NCI-H1048 (cell line): Measurements from ENCODE around the gene TTI1.
"Not testable (repeated sequence)": the region's sequence is repeated elsewhere in the genome, so short reads cannot be mapped to it uniquely, and the experiment has no call there.

Experiments
- DNase-seq: peaks from one replicate; lab custom pipeline; 2025; lab: John Stamatoyannopoulos, UW

Gene TTI1

DNA sequence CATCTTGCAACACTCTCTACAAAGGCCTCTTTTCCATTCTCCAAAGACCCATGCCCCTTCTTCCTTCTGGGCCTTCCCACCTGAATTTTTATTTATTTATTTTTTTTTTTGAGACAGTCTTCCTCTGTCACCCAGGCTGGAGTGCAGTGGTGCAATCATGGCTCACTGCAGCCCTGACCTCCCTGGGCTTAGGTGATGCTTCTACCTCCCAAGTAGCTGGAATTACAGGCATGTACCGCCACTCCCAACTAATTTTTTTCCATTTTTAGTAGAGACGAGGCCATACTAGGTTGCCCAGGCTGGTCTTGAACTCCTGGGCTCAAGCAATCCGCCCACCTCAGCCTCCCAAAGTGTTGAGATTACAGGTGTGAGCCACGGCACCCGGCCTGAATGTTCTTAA, 23.8 kb downstream of the TTI1 start:
- not testable (repeated sequence) for DNase-seq

DNA sequence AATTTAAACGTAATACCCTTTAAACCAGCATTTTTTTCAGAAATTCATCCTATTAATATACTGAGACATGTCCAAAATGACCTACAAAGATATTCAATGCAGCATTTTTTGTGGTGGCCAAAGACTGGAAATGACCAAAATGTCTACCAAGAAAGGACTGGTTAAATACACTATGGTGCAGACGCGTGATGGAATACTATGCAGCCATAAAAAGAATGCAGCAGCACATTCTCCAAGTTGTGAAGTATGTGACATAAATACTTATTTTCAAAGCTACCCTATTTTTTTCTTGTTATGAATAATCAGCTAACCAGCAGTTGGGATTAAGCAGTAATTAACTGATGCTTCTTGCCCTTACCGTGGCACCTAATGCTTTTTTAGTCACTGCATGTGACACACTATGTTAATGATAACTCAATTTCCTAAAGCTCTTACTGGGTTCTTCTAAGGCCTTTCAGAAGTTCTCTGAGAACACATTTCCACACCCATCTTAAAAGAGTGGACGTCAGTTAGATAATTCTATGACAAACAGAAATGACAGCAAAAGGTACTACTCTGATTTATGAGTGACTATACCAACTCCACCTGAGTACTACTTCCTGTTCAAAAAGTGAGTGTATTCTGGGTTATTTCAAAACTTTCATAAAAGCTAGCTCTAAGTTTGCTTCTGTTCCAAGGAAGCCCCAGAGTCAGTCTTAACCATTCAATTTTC, 24.9 kb downstream of the TTI1 start:
- no peak for DNase-seq

DNA sequence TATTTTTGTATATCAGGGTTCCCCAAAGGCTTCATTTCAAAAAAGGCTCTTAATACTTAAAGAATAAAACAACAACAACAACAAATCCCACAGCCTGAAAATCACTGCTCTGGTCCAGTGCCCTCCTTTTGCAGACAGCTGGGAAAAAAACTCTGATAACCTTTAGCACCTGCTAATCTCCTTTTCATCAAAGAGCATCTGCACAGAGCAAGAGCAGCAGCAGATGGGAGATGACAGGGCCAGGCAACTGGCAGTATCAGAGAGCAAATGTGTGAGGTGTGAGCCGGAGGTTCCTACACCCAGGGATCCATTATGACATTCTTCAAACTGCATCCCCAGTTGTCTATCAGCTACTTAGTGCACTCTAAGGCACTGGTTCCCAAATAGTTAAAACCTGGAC, 25.7 kb downstream of the TTI1 start:
- no peak for DNase-seq

DNA sequence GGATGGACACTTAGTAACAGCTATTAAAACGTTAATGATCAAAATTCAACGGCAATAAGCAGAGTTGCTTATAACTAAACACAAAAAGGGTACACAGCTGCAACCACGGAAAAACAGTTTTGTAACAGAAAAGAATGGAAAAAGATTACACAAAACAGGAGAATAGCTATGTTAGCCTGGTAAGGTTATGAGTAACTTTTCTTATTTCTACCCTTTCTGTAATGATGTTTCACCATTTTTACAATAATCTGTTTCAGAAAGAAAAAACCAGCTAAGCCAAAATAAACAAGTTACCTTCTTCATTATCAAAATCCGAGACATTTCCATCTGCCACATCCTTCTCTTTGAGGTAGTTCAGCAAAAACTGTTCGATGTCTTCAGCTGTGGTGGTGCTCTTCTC, 27.4 kb downstream of the TTI1 start:
- DNase-seq = no peak

DNA sequence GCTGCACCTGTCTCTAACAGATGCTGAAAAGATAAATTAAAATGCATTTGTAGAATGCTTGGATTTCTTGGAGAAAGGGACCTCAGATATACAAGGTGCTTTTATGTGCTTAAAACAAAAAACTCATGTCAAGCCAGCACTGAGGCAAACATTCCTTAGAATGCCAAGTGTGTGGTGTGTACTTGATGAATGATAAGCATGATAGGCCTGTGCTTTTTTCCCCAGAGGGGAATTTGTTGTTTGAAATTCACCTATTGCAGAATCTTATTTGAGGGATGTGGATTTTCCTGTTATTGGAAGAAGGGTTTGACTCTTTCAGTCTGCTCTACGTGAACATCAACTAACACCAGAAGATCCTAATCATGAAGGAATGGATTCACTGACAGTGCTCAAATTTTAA, 28.8 kb downstream of the TTI1 start:
- DNase-seq = no peak

DNA sequence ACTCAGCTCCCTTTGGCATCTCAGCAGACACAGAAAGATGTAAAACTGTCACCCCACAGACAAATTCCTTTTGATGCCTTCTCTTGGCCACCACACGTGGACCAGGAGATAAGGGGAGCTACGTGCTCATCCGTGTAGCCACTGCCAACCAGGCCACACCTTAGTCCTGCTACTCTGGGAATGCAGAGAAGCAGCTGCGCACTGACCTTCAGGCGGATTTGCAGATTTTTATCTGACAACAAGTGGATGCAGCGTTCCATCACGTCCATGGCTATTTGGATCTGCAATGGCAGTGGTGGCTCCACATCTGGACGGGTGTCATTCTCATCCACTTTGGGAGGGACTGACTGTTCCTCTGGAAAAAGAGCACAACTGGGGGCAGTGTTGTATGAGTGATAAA, 30.8 kb downstream of the TTI1 start:
- no peak for DNase-seq

DNA sequence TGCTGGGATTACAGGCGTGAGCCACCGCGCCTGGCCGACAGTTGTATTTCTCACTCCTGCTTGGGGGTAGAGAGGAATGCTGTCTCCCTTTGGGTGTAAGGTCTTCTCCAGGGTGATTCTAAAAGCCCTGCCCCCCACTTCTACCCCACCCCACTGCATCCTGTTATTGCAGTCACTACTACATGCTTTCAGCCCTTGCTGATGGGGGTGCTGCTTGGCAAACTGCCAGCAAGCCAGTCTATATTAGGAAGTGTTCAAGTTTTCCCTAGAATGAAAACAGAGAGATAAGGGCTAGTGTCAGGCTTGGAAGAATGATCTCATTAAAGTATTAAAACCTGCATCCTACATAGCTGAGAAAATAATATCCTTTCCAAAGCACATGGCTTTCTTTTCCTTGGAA, 31.3 kb downstream of the TTI1 start:
- DNase-seq = no peak

DNA sequence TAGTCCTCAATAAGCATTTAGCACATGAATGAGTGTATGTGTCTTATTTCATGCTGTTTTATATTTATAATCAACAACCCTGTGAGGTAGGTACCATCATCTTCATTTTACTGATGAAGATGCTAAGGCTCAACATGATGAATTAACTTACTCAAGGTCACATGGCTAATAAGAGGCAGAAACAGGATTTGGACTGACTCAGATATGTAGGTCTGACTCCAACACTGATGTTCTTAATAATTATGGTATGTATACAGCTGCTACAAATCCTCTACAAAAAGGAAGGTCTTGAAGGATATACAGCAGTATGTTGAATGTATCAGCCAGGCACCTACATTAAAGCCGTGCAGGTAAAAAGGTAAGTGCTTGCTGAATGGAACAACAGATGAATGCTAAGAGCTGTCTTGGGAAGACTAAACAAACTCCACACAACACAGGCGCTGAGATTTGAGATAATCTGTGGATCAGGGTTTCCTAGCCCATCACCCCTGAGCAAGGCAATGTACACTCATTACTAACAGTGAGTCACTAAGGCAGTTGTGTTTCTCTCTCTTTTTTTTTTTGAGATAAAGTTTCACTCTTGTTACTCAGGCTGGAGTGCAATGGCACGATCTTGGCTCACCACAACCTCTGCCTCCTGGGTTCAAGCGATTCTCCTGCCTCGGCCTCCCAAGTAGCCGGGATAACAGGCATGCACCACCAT, 31.9 kb downstream of the TTI1 start:
- DNase-seq = no peak

DNA sequence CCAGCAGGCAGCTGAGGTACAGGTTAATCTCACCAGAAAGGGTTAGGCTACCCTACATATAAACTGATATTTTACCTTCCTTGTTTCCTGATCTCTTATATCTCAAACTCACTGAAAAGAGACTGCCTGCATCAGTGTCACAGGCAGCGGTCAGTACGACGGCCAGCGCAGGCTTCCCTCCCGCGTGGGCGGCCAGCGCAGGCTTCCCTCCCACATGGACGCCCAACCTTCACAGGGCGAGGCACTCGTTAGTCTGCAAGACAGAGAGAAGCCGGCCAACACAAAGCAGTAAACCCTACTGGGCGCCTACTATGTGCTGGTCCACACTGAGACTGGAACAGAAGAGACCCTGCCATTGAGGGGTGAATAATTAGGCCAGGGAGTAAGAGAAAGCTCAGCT, 33.0 kb downstream of the TTI1 start:
- no peak for DNase-seq

DNA sequence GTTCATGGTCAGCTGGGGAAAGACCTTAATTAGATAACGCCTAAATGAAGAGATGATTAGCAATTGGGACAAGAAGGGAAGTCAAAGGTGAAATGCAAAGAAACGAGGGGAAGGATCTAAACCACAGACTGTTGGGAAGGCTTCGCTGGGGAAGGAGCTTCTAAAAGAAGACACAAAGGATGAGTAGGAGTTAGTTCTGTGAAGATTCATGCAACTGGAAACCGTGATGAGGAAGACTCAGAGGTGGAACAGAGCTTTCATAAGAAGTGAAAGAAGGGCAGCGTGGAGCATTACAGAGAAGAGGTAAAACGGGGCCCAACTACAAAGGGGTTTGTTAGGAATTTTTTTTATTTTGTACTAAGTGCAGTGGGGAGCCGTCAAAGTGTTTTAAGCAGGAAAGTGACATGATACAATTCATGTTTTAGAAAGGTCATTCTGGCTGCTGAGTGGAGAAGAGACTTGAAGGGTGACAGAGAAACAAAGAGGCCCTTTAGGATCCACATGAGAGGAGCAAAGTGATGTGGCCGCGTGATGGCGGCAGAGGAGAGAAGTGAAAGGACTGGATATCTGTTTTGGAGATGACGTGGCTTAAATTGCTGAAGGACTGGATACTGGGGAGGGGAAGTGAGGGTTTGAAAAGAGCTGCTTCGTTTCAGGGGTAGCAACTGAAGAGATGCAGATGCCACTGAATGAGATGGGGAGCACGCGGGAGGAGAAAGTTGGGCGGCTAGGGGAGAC, 33.6 kb downstream of the TTI1 start:
- DNase-seq = no peak

DNA sequence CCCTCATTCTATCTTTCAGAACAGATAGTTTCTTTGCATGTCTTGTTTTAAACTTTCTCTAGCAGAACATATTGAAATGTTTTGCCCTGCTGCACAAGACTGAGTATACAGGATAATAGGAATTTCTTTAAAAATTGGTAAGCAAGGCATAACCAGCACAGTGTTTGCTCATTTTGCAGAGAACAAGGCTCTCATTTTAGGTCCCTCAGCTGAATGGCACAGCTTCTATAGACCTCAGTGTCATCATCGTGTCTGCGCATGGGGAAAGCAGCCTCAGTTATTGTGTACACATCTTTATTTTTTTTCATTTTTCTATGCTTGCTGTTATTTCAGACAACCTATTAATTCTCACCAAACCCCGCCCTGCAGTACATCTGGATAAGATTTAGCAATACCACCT, 35.7 kb downstream of the TTI1 start:
- DNase-seq = no peak

DNA sequence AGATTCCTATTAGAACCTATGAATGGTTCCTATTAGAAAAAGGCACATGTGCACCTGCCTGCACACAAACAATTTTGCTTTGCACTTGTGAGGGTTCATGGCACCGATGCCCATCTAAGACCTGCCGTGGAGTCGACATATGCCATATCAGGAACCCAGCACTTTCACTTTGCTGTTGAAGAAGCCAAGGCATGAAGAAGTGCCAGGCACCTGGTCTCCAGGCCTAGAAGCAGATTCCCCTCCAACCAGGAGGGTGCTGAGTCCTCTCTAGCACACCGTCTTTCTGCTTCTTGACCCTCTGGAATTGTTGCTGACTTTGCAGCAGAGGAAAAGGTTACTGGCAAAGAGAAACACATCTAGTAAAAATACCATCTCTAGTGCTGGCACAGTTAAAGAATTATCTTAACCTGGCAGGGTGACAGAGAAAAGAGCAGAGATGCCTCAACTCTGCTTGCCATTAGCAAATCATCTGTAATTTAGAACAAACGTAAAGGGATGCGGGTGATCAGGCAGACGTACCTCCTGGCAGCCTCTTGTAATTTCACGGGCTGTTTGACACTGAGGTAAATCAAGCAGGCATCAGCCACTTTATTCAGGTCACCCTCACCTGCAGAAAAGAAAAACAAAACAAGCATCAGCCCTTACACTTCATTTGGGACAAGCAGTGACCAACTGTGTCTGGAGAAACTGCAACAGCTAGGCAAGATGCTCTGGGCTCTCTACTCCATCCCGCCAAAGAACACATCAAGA, 37.2 kb downstream of the TTI1 start:
- no peak for DNase-seq

DNA sequence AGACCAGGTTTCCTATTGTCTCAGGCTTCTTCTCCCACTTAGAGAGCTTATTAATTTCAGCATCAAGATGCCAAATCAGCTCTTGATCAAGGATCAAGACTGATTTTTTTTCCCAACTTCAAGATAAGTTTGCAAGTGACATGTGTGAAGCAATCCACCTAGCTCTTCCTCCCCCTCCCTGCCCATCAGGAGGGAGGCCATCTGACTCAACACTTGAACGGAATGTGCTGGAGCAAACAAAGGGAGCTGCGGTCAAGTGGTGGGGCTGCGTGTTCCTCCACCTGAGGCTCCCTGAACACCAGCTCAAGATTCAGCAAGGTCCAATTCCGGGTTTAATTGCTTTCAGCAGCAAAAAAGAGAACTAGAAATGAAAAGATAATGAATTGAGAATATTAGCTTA, 38.7 kb downstream of the TTI1 start:
- no peak for DNase-seq

DNA sequence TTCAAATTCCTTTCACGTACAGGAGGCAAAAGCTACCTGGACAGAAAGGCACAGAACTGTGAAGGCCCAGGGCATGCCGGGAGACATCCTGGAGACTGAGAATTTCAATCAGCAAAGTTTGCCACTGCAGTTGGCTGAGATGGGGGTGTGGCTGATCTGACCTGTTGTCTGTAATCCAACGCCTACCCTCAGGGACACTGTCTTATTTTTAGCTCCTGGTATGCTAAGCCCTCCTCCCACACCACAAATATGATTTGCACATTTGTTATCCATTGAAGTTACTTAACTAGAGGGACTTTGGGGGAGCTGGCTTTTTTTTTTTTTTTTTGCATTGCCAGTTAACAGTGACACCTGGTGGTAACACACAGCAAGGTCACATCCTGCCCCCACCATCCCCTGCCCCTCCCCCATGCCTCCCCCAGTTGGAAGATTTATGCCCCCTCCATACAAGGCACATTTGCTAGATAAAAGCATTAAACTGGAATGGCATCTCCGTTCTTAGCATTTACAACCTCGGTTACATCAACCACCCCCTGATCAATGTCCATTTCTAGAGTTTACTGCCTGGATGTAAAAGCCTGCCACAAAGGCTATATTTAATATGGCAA, 40.4 kb downstream of the TTI1 start:
- DNase-seq = no peak

DNA sequence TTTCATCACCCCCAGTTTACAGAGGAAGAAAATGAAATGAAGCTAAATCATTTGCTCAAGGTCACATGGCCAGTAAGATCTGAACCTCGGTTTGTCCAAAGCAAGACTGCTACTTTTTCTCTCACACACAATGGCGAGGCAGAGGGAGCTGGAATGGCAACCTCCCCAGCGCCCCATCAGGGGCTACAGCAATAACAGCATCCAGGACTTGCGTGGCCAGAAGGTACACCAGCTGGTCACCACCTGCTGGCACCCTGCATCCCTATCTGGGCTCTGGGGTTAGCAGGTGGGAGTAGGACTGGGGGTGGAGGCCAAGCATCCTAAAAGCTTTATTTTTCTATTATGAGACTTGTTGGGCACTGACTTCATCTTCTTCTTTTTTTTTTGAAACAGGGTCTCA, 41.3 kb downstream of the TTI1 start:
- DNase-seq = no peak

DNA sequence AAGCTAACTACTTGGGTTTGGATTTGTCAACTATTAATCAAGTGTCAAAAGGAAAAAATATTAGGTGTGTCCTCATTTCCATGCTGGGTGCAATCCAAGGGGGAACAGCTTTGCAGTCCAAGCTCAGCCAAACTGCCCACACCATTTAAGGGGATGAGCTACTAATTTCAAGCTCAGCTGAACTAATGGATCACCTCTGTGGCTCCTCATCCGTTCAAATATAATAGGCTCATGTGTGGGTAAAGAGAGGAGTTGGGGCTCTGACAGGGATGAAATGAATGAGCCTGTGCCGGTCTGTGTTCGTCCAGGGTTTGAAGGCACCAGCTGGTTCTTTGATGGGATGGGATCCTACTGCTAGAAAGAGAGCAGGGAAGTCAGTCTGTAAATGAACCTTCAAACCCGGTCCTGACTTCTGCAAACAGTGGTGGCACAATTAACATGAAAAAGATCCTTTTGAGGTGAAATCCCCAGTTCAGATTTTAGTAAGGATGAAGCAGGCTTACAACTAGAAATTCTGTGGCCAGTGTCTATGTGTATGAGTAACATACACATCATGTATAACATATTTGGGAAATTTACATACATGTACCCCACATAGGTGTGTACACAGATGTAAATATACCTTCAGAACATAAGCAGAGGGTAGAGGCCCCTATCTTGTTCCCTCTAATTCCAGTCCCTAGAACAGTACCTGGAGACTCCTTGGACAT, 41.9 kb downstream of the TTI1 start:
- DNase-seq = no peak

DNA sequence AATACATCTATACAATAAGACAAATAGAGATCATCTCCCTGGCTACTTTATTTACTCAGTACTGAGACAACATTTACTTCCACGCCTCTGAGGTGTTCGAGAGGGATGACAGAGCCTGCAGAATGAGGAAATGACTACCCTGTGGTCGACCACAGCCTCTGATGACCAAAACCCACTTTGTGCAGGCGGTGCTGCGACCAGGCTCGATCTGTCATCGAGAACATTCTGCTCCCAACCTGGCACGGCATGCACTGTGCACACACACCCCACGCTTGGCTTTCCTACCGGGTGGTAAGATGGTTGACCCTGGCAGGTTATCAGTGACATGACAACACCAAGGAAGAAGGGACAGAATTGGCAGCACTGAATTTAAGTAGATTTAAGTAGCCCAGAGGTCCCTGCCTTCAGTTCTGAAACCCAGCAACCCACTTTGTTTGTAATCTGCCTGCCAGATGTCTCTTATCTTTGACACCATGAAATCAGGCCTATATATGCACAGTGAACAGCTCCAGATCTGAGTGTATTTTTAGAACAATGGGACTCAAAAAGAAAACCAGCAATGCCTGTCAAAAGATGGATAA, 42.6 kb downstream of the TTI1 start:
- DNase-seq = no peak

DNA sequence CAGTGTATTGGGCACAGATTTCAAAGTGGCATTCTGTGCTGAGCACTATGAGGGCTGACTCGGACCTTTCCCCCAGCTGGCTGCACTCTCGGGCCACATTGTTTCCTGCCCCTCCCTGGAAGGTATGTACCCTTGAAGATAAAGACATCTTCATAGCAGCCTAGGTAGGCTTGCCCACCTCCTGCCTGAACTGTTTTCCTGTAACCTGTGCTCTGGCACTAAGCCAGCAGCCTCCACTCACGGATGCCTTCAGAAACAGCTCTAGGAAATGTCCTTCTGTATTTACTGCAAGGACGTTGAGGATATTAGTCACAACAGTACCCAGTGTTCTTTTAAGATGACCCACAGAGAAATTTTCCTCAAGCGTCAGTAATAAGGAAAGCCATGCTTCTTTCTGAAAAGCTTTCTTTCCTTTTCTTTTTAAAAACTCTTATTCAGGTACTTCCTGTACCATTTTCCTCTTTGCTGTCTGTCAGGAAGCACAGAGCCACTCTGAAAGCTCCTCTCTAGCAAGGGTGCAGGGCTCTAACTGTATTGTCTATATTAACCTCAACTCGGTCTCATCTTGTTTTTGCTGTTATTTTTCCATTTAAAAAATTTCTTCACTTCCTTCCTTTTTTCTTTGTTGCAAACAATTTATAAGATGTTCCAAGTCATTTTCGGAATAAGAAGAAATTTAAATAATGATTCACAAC, 43.5 kb downstream of the TTI1 start:
- DNase-seq = no peak

DNA sequence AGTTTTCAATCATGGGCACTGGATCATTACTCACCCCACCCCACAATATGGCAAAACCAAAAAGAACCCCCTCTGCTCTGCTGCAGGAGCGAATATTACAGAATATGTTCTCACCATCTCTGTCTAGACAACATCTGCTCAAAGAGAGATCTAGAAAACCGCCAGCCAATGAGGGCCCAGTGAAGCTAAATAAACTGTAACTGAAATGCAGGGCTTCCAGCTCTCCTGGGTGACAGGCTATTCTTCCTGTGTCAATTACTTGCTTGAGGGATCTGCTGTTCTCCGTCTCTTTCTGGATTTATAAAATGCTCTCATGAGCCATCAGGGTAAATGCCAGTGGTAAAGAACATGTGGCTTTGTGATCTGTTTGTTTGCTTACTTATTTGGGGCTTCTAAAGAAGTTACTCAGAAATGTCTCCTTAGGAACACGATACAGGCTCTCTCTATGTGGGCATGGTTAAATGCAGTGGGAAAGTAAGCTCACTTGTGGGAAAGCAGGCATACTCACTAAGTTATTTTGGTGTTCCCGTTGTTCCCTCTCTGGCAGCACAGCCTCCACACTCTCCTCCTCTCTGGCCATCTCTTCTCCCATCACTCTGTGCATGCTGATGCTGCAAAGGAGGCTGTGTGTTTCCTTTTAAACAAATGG, 44.8 kb downstream of the TTI1 start:
- DNase-seq = no peak
